Measurements from ENCODE around the gene UBE2O. TPM values are rescaled to one million over a fixed set of nuclear protein-coding genes. Genes with fewer than 3 reads are reported as not detected.

UBE2O gene
- total RNA-seq, 4 donors from 2014 or later: 16.4 to 46.5 (median 32.4) TPM

GRCh38 chr17:76440751-76441362, 12.1 kb downstream of the UBE2O start:
- Histone ChIP-seq H3K36me3 (no peaks in the 10 kb centered on the region), H3K9me3 (no peaks in the 10 kb centered on the region), H3K4me3 (no peak overlapping the region), H3K27me3 (no peaks in the 10 kb centered on the region), H3K4me1 (peaks cover 24 to 34% of the 10 kb centered on the region in 2 donors), H3K27ac (no peak overlapping the region)
- no peak for TF ChIP-seq CTCF (IDR thresholded peaks at IDR 0.05 in 4 of 5, conservative IDR thresholded peaks at IDR 0.05 in 1 of 5)
- no peak for TF ChIP-seq POLR2A (IDR thresholded peaks at IDR 0.05)
- in situ Hi-C loops (cut with MboI; ENCODE audit: low sequenced_read_pairs in 4 of 4): no loop called here
- ATAC-seq (no peak), DNase-seq (no peak)
- intact Hi-C loops (cut with DNase I; ENCODE audit: low total_unique reads): no loop called here

- no peak for ATAC-seq
- intact Hi-C loops (cut with DNase I; ENCODE audit: low total_unique reads) (no loop called here), in situ Hi-C loops (cut with MboI; ENCODE audit: low sequenced_read_pairs in 4 of 4) (no loop called here)
- Histone ChIP-seq H3K36me3 (no peaks in the 10 kb centered on the region), H3K27ac (peak overlapping the region in 3 of 4 donors; percentile 23 to 36 (median 31)), H3K4me1 (peaks cover 17 to 36% of the 10 kb centered on the region in 2 donors), H3K27me3 (no peaks in the 10 kb centered on the region), H3K4me3 (no peak overlapping the region), H3K9me3 (no peaks in the 10 kb centered on the region)
- TF ChIP-seq CTCF (IDR thresholded peaks at IDR 0.05 in 4 of 5, conservative IDR thresholded peaks at IDR 0.05 in 1 of 5) (no peak), POLR2A (IDR thresholded peaks at IDR 0.05) (no peak)
- DNase-seq: no peak
Measured at GRCh38 chr17:76439314-76439928, 13.5 kb downstream of the UBE2O start.

- ATAC-seq (peak in 1 of 2 donors; percentile 17), DNase-seq (no peak)
- H3K4me1 ChIP-seq: peaks cover 17 to 41% of the 10 kb centered on the region in 2 donors
- H3K36me3 ChIP-seq: no peaks in the 10 kb centered on the region
- in situ Hi-C loops (cut with MboI; ENCODE audit: low sequenced_read_pairs in 4 of 4) (no loop called here), intact Hi-C loops (cut with DNase I; ENCODE audit: low total_unique reads) (no loop called here)
- TF ChIP-seq CTCF (IDR thresholded peaks at IDR 0.05 in 4 of 5, conservative IDR thresholded peaks at IDR 0.05 in 1 of 5) (no peak), POLR2A (IDR thresholded peaks at IDR 0.05) (no peak)
- no peak overlapping the region for H3K4me3 ChIP-seq
- H3K27ac ChIP-seq: peak overlapping the region in 3 of 4 donors; percentile 23 to 36 (median 31)
- no peaks in the 10 kb centered on the region for H3K27me3 ChIP-seq
- no peaks in the 10 kb centered on the region for H3K9me3 ChIP-seq
Measured at GRCh38 chr17:76438906-76439305, 14.0 kb downstream of the UBE2O start.

- in situ Hi-C loops (cut with MboI; ENCODE audit: low sequenced_read_pairs in 4 of 4) (no loop called here), intact Hi-C loops (cut with DNase I; ENCODE audit: low total_unique reads) (no loop called here)
- Histone ChIP-seq H3K36me3 (no peaks in the 10 kb centered on the region), H3K4me3 (no peak overlapping the region), H3K27me3 (no peaks in the 10 kb centered on the region), H3K4me1 (peaks cover 27 to 52% of the 10 kb centered on the region in 2 donors), H3K27ac (peak overlapping the region in 1 of 4 donors; percentile 12), H3K9me3 (no peaks in the 10 kb centered on the region)
- DNase-seq (no peak), ATAC-seq (no peak)
- no peak for TF ChIP-seq POLR2A (IDR thresholded peaks at IDR 0.05)
- no peak for TF ChIP-seq CTCF (IDR thresholded peaks at IDR 0.05 in 4 of 5, conservative IDR thresholded peaks at IDR 0.05 in 1 of 5)
Measured at GRCh38 chr17:76437467-76438402, 15.2 kb downstream of the UBE2O start.

All from gastrocnemius medialis (tissue), 4 donors.